Breast epithelium (tissue), 4 donors: ENCODE measurements around the gene ZNF808. TPM values are rescaled to one million over a fixed set of nuclear protein-coding genes. Genes with fewer than 3 reads are reported as not detected.
"Not testable (repeated sequence)": the region's sequence is repeated elsewhere in the genome, so short reads cannot be mapped to it uniquely, and the experiment has no call there.

Experiments
- DNase-seq, 2 donors: peaks; one replicate each; pipeline ENCODE4 v3.0.0-alpha.2; 2019; ENCODE audit warnings: low spot score in 2 of 2
- H3K27ac ChIP-seq, 2 donors: fragments of 200-600 bp; sonication (generic) in 1 of 2; one replicate each; pipeline ENCODE4 v1.5.1; 2016 to 2019; ENCODE audit warnings: mild to moderate bottlenecking in 1 of 2
- H3K27me3 ChIP-seq, 2 donors: fragments of 200-600 bp; sonication (generic) in 1 of 2; one replicate each; pipeline versions ENCODE4 v1.5.1 to v1.6.0; 2017 to 2019; ENCODE audit warnings: control low read depth in 1 of 2, mild to moderate bottlenecking in 1 of 2
- H3K36me3 ChIP-seq: fragments of 200-600 bp; one replicate; pipeline ENCODE4 v1.5.1; 2019
- H3K4me1 ChIP-seq, 2 donors: fragments of 200-600 bp; sonication (generic); one replicate each; pipeline ENCODE4 v1.5.1; 2016 to 2019; ENCODE audit warnings: control low read depth in 1 of 2
- H3K4me3 ChIP-seq, 3 donors: fragments of 200-600 bp; sonication (generic); 1 replicate in 2 of 3; 2 replicates in 1 of 3; pipeline ENCODE4 v1.5.1; 2016 to 2019; ENCODE audit warnings: mild to moderate bottlenecking in 3 of 3, moderate library complexity in 2 of 3
- H3K9me3 ChIP-seq, 2 donors: fragments of 200-600 bp; sonication (generic) in 1 of 2; one replicate each; pipeline ENCODE4 v1.5.1; 2016 to 2019; ENCODE audit warnings: control low read depth in 1 of 2
- CTCF ChIP-seq, 3 donors: fragments of 450-650 bp; IDR thresholded peaks; one replicate each; pipeline ENCODE4 v1.5.1; 2016 to 2017; ENCODE audit warnings: antibody characterized with exemption in 3 of 3, mild to moderate bottlenecking in 3 of 3, moderate library complexity in 3 of 3
- POLR2A ChIP-seq: fragments of 450-650 bp; IDR thresholded peaks from one replicate; pipeline ENCODE4 v1.6.1; 2016; ENCODE audit warnings: antibody characterized with exemption, mild to moderate bottlenecking, moderate library complexity
- POLR2AphosphoS5 ChIP-seq, 3 donors: sonication (generic); formaldehyde crosslinking; IDR thresholded peaks; one replicate each; pipeline ENCODE4 v1.6.1; 2017; ENCODE audit warnings: antibody characterized with exemption in 3 of 3
- intact Hi-C: fragments of 100-400 bp; cut with DNase I; formaldehyde crosslinking; loops from one replicate; pipeline ENCODE4 v1.15.1; 2023; ENCODE audit warnings: low total_unique reads
- total RNA-seq, 3 donors: library from RNA; depleted of rRNA; stranded (reverse); fragments of >200 nt; gene quantifications; one replicate each; pipeline ENCODE4 v1.1.0, GENCODE V29; 2016

ZNF808 gene
- total RNA-seq, 3 donors from 2014 or later, result 20.6 to 35.1 (median 21.3) TPM

GRCh38 chr19:52584736-52585440, 57.4 kb downstream of the ZNF808 start:
- H3K4me3 ChIP-seq, result peak overlapping the region in 1 of 3 donors; percentile 25
- H3K9me3 ChIP-seq, result peaks cover 3 to 17% of the 10 kb centered on the region in 2 donors
- DNase-seq, result no peak
- H3K27ac ChIP-seq, result no peak overlapping the region
- no peaks in the 10 kb centered on the region for H3K36me3 ChIP-seq
- H3K4me1 ChIP-seq, result no peaks in the 10 kb centered on the region
- TF ChIP-seq CTCF (IDR thresholded peaks at IDR 0.05) (no peak), POLR2AphosphoS5 (IDR thresholded peaks at IDR 0.05) (no peak)
- intact Hi-C loops, result no loop called here
- H3K27me3 ChIP-seq, result no peaks in the 10 kb centered on the region

- no peaks in the 10 kb centered on the region for H3K36me3 ChIP-seq
- peaks cover 3 to 15% of the 10 kb centered on the region in 2 donors for H3K9me3 ChIP-seq
- H3K27ac ChIP-seq, result no peak overlapping the region
- H3K4me3 ChIP-seq, result no peak overlapping the region
- TF ChIP-seq CTCF (IDR thresholded peaks at IDR 0.05), result no peak
- no peak for TF ChIP-seq POLR2A
- no peak for TF ChIP-seq POLR2AphosphoS5 (IDR thresholded peaks at IDR 0.05)
- intact Hi-C loops, result no loop called here
- H3K27me3 ChIP-seq, result no peaks in the 10 kb centered on the region
- no peak for DNase-seq
- no peaks in the 10 kb centered on the region for H3K4me1 ChIP-seq
Observed at GRCh38 chr19:52585604-52586003, 58.1 kb downstream of the ZNF808 start.

- DNase-seq, result no peak
- Histone ChIP-seq H3K27me3 (no peaks in the 10 kb centered on the region), H3K4me3 (no peak overlapping the region), H3K9me3 (no peaks in the 10 kb centered on the region), H3K27ac (no peak overlapping the region), H3K4me1 (no peaks in the 10 kb centered on the region), H3K36me3 (no peaks in the 10 kb centered on the region)
- TF ChIP-seq POLR2AphosphoS5 (IDR thresholded peaks at IDR 0.05), result no peak
- TF ChIP-seq CTCF (IDR thresholded peaks at IDR 0.05), result no peak
- no peak for TF ChIP-seq POLR2A
- intact Hi-C loops, result no loop called here
Observed at GRCh38 chr19:52590728-52591127, 63.3 kb downstream of the ZNF808 start.

- Histone ChIP-seq H3K27ac (no peak overlapping the region), H3K4me3 (no peak overlapping the region), H3K4me1 (no peaks in the 10 kb centered on the region), H3K9me3 (no peaks in the 10 kb centered on the region), H3K36me3 (no peaks in the 10 kb centered on the region), H3K27me3 (no peaks in the 10 kb centered on the region)
- DNase-seq, result no peak
- TF ChIP-seq POLR2AphosphoS5 (IDR thresholded peaks at IDR 0.05) (no peak), CTCF (IDR thresholded peaks at IDR 0.05) (no peak), POLR2A (no peak)
- intact Hi-C loops, result no loop called here
Observed at GRCh38 chr19:52592301-52592700, 64.8 kb downstream of the ZNF808 start.

GRCh38 chr19:52593441-52593840, 66.0 kb downstream of the ZNF808 start:
- H3K9me3 ChIP-seq, H3K27me3 ChIP-seq, intact Hi-C loops, DNase-seq, H3K36me3 ChIP-seq, H3K27ac ChIP-seq, H3K4me3 ChIP-seq, H3K4me1 ChIP-seq: not testable (repeated sequence)

GRCh38 chr19:52599241-52599640, 71.8 kb downstream of the ZNF808 start:
- no peak for TF ChIP-seq CTCF (IDR thresholded peaks at IDR 0.05)
- no peak for TF ChIP-seq POLR2AphosphoS5 (IDR thresholded peaks at IDR 0.05)
- no peak for TF ChIP-seq POLR2A

More at GRCh38 chr19:52599241-52599640, 71.8 kb downstream of the ZNF808 start:
- Histone ChIP-seq H3K36me3 (no peaks in the 10 kb centered on the region), H3K4me3 (no peak overlapping the region), H3K4me1 (no peaks in the 10 kb centered on the region), H3K9me3 (no peaks in the 10 kb centered on the region), H3K27me3 (no peaks in the 10 kb centered on the region), H3K27ac (no peak overlapping the region)
- DNase-seq, result no peak
- intact Hi-C loops, result no loop called here
